ENCODE measurements around the gene PPCS.

- TF ChIP-seq MAX (CRISPR knock-in tag; IDR thresholded peaks at IDR 0.05) (no peak), PRRX2 (CRISPR knock-in tag; IDR thresholded peaks at IDR 0.05) (no peak)
- TF ChIP-seq, protein P1, sequence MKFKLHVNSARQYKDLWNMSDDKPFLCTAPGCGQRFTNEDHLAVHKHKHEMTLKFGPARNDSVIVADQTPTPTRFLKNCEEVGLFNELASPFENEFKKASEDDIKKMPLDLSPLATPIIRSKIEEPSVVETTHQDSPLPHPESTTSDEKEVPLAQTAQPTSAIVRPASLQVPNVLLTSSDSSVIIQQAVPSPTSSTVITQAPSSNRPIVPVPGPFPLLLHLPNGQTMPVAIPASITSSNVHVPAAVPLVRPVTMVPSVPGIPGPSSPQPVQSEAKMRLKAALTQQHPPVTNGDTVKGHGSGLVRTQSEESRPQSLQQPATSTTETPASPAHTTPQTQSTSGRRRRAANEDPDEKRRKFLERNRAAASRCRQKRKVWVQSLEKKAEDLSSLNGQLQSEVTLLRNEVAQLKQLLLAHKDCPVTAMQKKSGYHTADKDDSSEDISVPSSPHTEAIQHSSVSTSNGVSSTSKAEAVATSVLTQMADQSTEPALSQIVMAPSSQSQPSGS (CRISPR knock-in tag; IDR thresholded peaks at IDR 0.05; ENCODE audit: borderline replicate concordance, low read depth): no peak
Measured at GRCh38 chr1:42423681-42424080, 32.7 kb upstream of the PPCS start.

Data from WTC11 (cell line).